ENCODE results near the gene IL20RB.

GRCh38 chr3:136992115-136992514 is 34.3 kb downstream of the IL20RB start:
- TF ChIP-seq CTCF (IDR thresholded peaks at IDR 0.05) (no peak), POLR2A (IDR thresholded peaks at IDR 0.05) (no peak)
